Neutrophil (primary cell): Measurements from ENCODE around the gene GORAB.

ENCODE experiments used
- H3K27ac ChIP-seq: fragments of 200-600 bp; sonication (generic); 2 replicates; pipeline ENCODE4 v1.5.1; 2016; ENCODE audit warnings: mild to moderate bottlenecking, moderate library complexity
- H3K27me3 ChIP-seq: fragments of 200-600 bp; sonication (generic); 2 replicates; pipeline ENCODE4 v1.6.0; 2016; ENCODE audit warnings: mild to moderate bottlenecking
- H3K36me3 ChIP-seq: fragments of 200-600 bp; sonication (generic); 2 replicates; pipeline ENCODE4 v1.5.1; 2017
- H3K4me1 ChIP-seq, 2 experiments: fragments of 200-600 bp in 1 of 2; sonication (generic) in 1 of 2; 1 replicate in 1 of 2; 2 replicates in 1 of 2; pipeline versions ENCODE4 v1.5.1 to v1.6.1; 2013 to 2016; ENCODE audit warnings: low read depth in 1 of 2, low read length in 1 of 2, mild to moderate bottlenecking in 1 of 2, moderate library complexity in 1 of 2; ENCODE audit not compliant: control insufficient read depth in 1 of 2, insufficient read depth in 1 of 2
- H3K4me3 ChIP-seq, 2 experiments: fragments of 200-600 bp in 1 of 2; sonication (generic) in 1 of 2; 1 replicate in 1 of 2; 2 replicates in 1 of 2; pipeline ENCODE4 v1.5.1; 2013 to 2016; ENCODE audit warnings: low read depth in 1 of 2, low read length in 1 of 2, mild to moderate bottlenecking in 1 of 2, moderate library complexity in 1 of 2
- H3K9me3 ChIP-seq: fragments of 200-600 bp; sonication (generic); 2 replicates; pipeline ENCODE4 v1.5.1; 2016
- TF ChIP-seq, protein P1 (sequence below): fragments of 200-600 bp; sonication (generic); IDR thresholded peaks from 2 replicates; pipeline ENCODE4 v1.5.1; 2016; ENCODE audit warnings: antibody characterized with exemption

The GORAB gene

GRCh38 chr1:170580636-170581440, 48.9 kb downstream of the GORAB start:
- H3K9me3 ChIP-seq = no peaks in the 10 kb centered on the region
- no peak overlapping the region for H3K27ac ChIP-seq
- peaks cover 0 to 17% of the 10 kb centered on the region in 2 experiments for H3K4me1 ChIP-seq
- TF ChIP-seq, protein P1, sequence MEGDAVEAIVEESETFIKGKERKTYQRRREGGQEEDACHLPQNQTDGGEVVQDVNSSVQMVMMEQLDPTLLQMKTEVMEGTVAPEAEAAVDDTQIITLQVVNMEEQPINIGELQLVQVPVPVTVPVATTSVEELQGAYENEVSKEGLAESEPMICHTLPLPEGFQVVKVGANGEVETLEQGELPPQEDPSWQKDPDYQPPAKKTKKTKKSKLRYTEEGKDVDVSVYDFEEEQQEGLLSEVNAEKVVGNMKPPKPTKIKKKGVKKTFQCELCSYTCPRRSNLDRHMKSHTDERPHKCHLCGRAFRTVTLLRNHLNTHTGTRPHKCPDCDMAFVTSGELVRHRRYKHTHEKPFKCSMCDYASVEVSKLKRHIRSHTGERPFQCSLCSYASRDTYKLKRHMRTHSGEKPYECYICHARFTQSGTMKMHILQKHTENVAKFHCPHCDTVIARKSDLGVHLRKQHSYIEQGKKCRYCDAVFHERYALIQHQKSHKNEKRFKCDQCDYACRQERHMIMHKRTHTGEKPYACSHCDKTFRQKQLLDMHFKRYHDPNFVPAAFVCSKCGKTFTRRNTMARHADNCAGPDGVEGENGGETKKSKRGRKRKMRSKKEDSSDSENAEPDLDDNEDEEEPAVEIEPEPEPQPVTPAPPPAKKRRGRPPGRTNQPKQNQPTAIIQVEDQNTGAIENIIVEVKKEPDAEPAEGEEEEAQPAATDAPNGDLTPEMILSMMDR = no peak
- no peaks in the 10 kb centered on the region for H3K36me3 ChIP-seq
- H3K27me3 ChIP-seq = no peaks in the 10 kb centered on the region
- H3K4me3 ChIP-seq = no peak overlapping the region

DNA sequence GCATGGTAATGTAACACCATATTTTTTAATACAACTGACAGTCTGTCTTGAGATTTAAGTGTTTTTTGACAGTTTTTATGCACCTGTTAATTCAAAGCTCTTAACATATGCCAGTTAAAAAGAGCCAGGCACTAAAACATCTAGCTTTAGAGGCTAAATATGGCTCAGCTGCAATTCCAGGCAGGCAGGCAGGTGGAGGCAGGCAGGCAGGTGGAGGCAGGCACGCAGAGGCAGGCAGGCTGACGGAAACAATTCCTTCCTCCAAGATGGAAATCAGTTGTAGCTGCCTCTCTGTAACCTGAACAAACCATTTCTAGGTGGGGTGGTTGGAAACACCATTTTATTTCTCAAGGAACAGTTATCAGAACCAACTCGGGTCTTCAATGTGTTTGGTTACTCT, 51.2 kb downstream of the GORAB start:
- Histone ChIP-seq H3K36me3 (no peaks in the 10 kb centered on the region), H3K4me1 (peaks cover 0 to 17% of the 10 kb centered on the region in 2 experiments), H3K4me3 (no peak overlapping the region)

GRCh38 chr1:170586321-170587252, 54.6 kb downstream of the GORAB start:
- Histone ChIP-seq H3K27me3 (peaks cover 25% of the 10 kb centered on the region), H3K36me3 (no peaks in the 10 kb centered on the region), H3K27ac (no peak overlapping the region), H3K4me3 (no peak overlapping the region), H3K9me3 (no peaks in the 10 kb centered on the region), H3K4me1 (no peaks in the 10 kb centered on the region)
- TF ChIP-seq, protein P1 = no peak

More for the DNA sequence above, 51.2 kb downstream of the GORAB start:
- Histone ChIP-seq H3K27ac (no peak overlapping the region), H3K9me3 (no peaks in the 10 kb centered on the region), H3K27me3 (no peaks in the 10 kb centered on the region)
- TF ChIP-seq, protein P1 = no peak

DNA sequence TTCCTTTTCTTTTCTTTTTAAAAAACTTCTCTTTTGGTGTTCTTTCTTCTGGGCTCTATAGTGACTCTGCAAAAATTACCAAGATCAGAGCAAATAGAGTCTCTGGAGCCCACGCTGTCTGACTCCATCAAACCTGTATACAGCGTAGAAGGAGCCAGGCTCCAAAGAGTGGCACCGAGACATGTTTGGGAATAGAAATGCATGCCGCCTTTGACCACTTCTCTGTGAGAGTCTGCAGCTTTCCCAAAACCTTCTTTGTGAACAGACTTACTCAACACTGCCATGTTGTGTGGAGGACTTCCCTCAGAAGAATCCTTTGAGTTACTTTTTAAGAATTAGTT, 55.3 kb downstream of the GORAB start:
- peaks cover 31% of the 10 kb centered on the region for H3K27me3 ChIP-seq
- H3K4me3 ChIP-seq = no peak overlapping the region
- no peak overlapping the region for H3K27ac ChIP-seq
- H3K36me3 ChIP-seq = no peaks in the 10 kb centered on the region
- TF ChIP-seq, protein P1 = no peak
- no peaks in the 10 kb centered on the region for H3K4me1 ChIP-seq
- H3K9me3 ChIP-seq = no peaks in the 10 kb centered on the region

DNA sequence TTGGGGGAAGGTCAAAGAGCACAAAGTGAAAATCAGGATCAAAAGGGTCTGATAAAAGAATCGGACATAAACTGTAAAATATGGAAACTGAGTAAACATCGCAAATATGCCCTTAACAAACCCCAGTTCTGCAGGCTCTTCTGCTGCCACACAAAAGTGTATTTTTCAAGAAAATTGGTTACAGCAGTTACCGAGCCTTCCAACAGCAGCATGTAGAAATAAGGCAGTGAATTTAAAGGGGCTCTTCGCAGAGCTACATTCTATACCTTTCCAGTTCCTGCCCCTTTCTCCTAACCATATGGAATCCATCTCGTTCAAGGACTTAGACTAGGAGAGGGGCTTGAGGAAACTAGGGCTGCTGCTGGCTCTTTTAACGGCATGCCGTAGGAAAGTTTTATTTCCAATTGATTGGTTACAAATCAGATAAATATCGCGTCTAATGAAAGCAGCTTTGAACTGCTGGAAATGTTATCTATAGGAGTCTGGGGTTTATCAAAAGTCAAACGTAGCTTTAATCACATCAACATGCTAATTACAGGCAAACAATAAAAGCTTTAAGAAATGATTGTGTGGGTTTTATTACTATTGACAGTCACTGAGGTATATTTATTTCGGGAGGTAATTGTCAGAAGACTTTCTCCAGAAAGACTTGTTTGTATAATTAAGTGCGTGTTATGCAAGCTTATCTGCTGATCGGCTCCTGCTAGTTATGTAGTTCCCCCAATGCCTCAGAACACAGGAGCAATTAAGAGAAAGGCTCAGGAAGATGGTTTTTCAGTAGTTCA, 59.1 kb downstream of the GORAB start:
- H3K9me3 ChIP-seq = no peaks in the 10 kb centered on the region
- no peak overlapping the region for H3K27ac ChIP-seq
- no peaks in the 10 kb centered on the region for H3K4me1 ChIP-seq
- no peak overlapping the region for H3K4me3 ChIP-seq
- peaks cover 37% of the 10 kb centered on the region for H3K27me3 ChIP-seq
- H3K36me3 ChIP-seq = no peaks in the 10 kb centered on the region
- TF ChIP-seq, protein P1 = no peak
